Measurements from ENCODE around the gene GUCY1B1.

Gene GUCY1B1

GRCh38 chr4:155762334-155762733 lies 3.5 kb downstream of the GUCY1B1 start:
- H3K9me3 ChIP-seq (ENCODE audit: insufficient read depth, low read length, severe bottlenecking), result no peaks in the 10 kb centered on the region
- no peak overlapping the region for H3K4me3 ChIP-seq (ENCODE audit: low read depth in 1 of 2, low read length in 2 of 2)
- no peak overlapping the region for H3K27ac ChIP-seq (ENCODE audit: low read length)
- no peak for ATAC-seq (ENCODE audit: insufficient read depth, low read depth)
- H3K4me2 ChIP-seq (ENCODE audit: insufficient read depth, low read length), result no peak overlapping the region
- peaks cover 14% of the 10 kb centered on the region for H3K79me2 ChIP-seq (ENCODE audit: insufficient read depth, low read length)
- H2AFZ ChIP-seq (ENCODE audit: low read depth, low read length), result no peak overlapping the region
- H3K27me3 ChIP-seq (ENCODE audit: insufficient read depth, low read length, poor library complexity), result no peaks in the 10 kb centered on the region
- peaks cover 27% of the 10 kb centered on the region for H3K4me1 ChIP-seq (ENCODE audit: insufficient read depth, low read length)
- TF ChIP-seq CTCF (IDR thresholded peaks at IDR 0.05; ENCODE audit: borderline replicate concordance, extremely low read depth, low read length, poor library complexity, severe bottlenecking) (no peak), EZH2 (IDR thresholded peaks at IDR 0.05; ENCODE audit: borderline replicate concordance, low read depth, low read length, severe bottlenecking) (no peak)
- H3K9ac ChIP-seq (ENCODE audit: low read depth, low read length), result no peak overlapping the region
- peaks cover 15% of the 10 kb centered on the region for H3K36me3 ChIP-seq (ENCODE audit: insufficient read depth, low read length)
- H4K20me1 ChIP-seq (ENCODE audit: insufficient read depth, low read length), result no peaks in the 10 kb centered on the region
- DNase-seq, result no peak

- no peak for TF ChIP-seq CTCF (IDR thresholded peaks at IDR 0.05; ENCODE audit: borderline replicate concordance, extremely low read depth, low read length, poor library complexity, severe bottlenecking)
- TF ChIP-seq EZH2 (IDR thresholded peaks at IDR 0.05; ENCODE audit: borderline replicate concordance, low read depth, low read length, severe bottlenecking), result no peak
- H3K27ac ChIP-seq (ENCODE audit: low read length), result no peak overlapping the region
- no peak for ATAC-seq (ENCODE audit: insufficient read depth, low read depth)
- DNase-seq, result no peak
- H3K27me3 ChIP-seq (ENCODE audit: insufficient read depth, low read length, poor library complexity), result no peaks in the 10 kb centered on the region
- H3K4me2 ChIP-seq (ENCODE audit: insufficient read depth, low read length), result no peak overlapping the region
- H4K20me1 ChIP-seq (ENCODE audit: insufficient read depth, low read length), result no peaks in the 10 kb centered on the region
- peaks cover 14% of the 10 kb centered on the region for H3K79me2 ChIP-seq (ENCODE audit: insufficient read depth, low read length)
- H3K4me1 ChIP-seq (ENCODE audit: insufficient read depth, low read length), result peaks cover 19% of the 10 kb centered on the region
- peaks cover 15% of the 10 kb centered on the region for H3K36me3 ChIP-seq (ENCODE audit: insufficient read depth, low read length)
- H2AFZ ChIP-seq (ENCODE audit: low read depth, low read length), result no peak overlapping the region
- H3K4me3 ChIP-seq (ENCODE audit: low read depth in 1 of 2, low read length in 2 of 2), result no peak overlapping the region
- H3K9me3 ChIP-seq (ENCODE audit: insufficient read depth, low read length, severe bottlenecking), result no peaks in the 10 kb centered on the region
- no peak overlapping the region for H3K9ac ChIP-seq (ENCODE audit: low read depth, low read length)
These were observed 4.7 kb downstream of the GUCY1B1 start for GRCh38 chr4:155763551-155763950.

- no peaks in the 10 kb centered on the region for H3K27me3 ChIP-seq (ENCODE audit: insufficient read depth, low read length, poor library complexity)
- H2AFZ ChIP-seq (ENCODE audit: low read depth, low read length), result no peak overlapping the region
- no peak overlapping the region for H3K4me2 ChIP-seq (ENCODE audit: insufficient read depth, low read length)
- 0 out of 2 replicates have a peak, but pooled peaks cover 3% of the 10 kb centered on the region for H3K79me2 ChIP-seq (ENCODE audit: insufficient read depth, low read length)
- no peak for ATAC-seq (ENCODE audit: insufficient read depth, low read depth)
- DNase-seq, result no peak
- H3K36me3 ChIP-seq (ENCODE audit: insufficient read depth, low read length), result peaks cover 15% of the 10 kb centered on the region
- no peak for TF ChIP-seq CTCF (IDR thresholded peaks at IDR 0.05; ENCODE audit: borderline replicate concordance, extremely low read depth, low read length, poor library complexity, severe bottlenecking)
- no peak for TF ChIP-seq EZH2 (IDR thresholded peaks at IDR 0.05; ENCODE audit: borderline replicate concordance, low read depth, low read length, severe bottlenecking)
- H3K9ac ChIP-seq (ENCODE audit: low read depth, low read length), result no peak overlapping the region
- H3K4me1 ChIP-seq (ENCODE audit: insufficient read depth, low read length), result peaks cover 7% of the 10 kb centered on the region
- H4K20me1 ChIP-seq (ENCODE audit: insufficient read depth, low read length), result no peaks in the 10 kb centered on the region
- H3K27ac ChIP-seq (ENCODE audit: low read length), result no peak overlapping the region
- no peaks in the 10 kb centered on the region for H3K9me3 ChIP-seq (ENCODE audit: insufficient read depth, low read length, severe bottlenecking)
- no peak overlapping the region for H3K4me3 ChIP-seq (ENCODE audit: low read depth in 1 of 2, low read length in 2 of 2)
These were observed 6.3 kb downstream of the GUCY1B1 start for GRCh38 chr4:155765149-155765548.

DNA sequence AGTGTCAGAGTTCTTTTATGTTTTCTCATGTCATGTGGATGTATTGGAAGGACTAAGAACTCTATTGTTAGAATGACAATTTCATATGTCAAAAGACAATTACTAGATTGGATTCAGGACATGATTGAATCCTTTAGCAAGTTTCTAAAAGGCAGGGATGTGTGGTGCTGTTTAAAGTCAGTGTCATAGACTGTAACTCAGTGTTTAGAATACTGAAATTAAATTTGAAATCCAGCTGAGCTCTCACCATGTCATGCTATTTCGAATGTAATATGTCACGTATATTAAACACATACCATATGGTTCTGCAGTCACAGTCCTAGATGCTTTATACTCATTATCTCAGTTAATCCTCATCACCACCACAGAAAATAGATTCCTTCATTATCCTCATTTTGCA lies 7.8 kb downstream of the GUCY1B1 start:
- Histone ChIP-seq H3K27me3 (ENCODE audit: insufficient read depth, low read length, poor library complexity) (no peaks in the 10 kb centered on the region), H2AFZ (ENCODE audit: low read depth, low read length) (no peak overlapping the region), H3K79me2 (ENCODE audit: insufficient read depth, low read length) (no peaks in the 10 kb centered on the region), H3K4me3 (ENCODE audit: low read depth in 1 of 2, low read length in 2 of 2) (no peak overlapping the region), H3K4me2 (ENCODE audit: insufficient read depth, low read length) (no peak overlapping the region), H3K36me3 (ENCODE audit: insufficient read depth, low read length) (peaks cover 15% of the 10 kb centered on the region), H3K9me3 (ENCODE audit: insufficient read depth, low read length, severe bottlenecking) (no peaks in the 10 kb centered on the region), H3K4me1 (ENCODE audit: insufficient read depth, low read length) (no peaks in the 10 kb centered on the region), H3K9ac (ENCODE audit: low read depth, low read length) (no peak overlapping the region), H3K27ac (ENCODE audit: low read length) (no peak overlapping the region), H4K20me1 (ENCODE audit: insufficient read depth, low read length) (no peaks in the 10 kb centered on the region)
- DNase-seq (no peak), ATAC-seq (ENCODE audit: insufficient read depth, low read depth) (no peak)
- TF ChIP-seq CTCF (IDR thresholded peaks at IDR 0.05; ENCODE audit: borderline replicate concordance, extremely low read depth, low read length, poor library complexity, severe bottlenecking), result no peak
- TF ChIP-seq EZH2 (IDR thresholded peaks at IDR 0.05; ENCODE audit: borderline replicate concordance, low read depth, low read length, severe bottlenecking), result no peak
